Liver (tissue), 9 donors: Measurements from ENCODE around the gene AFMID. TPM values are rescaled to one million over a fixed set of nuclear protein-coding genes. Genes with fewer than 3 reads are reported as not detected.

Experiments used
- DNase-seq: peaks from one replicate; pipeline ENCODE4 v3.0.0-alpha.2; 2017; ENCODE audit warnings: low spot score
- H3K27ac ChIP-seq, 2 donors: one replicate each; pipeline ENCODE4 v1.7.0; 2013; ENCODE audit warnings: inconsistent platforms in 2 of 2, low read length in 2 of 2, control low read depth in 1 of 2, low read depth in 1 of 2, mild to moderate bottlenecking in 1 of 2
- H3K27me3 ChIP-seq, 4 donors: one replicate each; pipeline versions ENCODE4 v1.6.1 to v1.7.0; 2013; ENCODE audit warnings: low read length in 3 of 4, inconsistent platforms in 1 of 4, mild to moderate bottlenecking in 1 of 4, moderate library complexity in 1 of 4; ENCODE audit not compliant: control insufficient read depth in 4 of 4, insufficient read depth in 4 of 4
- H3K36me3 ChIP-seq, 4 donors: one replicate each; pipeline versions ENCODE4 v1.6.1 to v1.7.0; 2013; ENCODE audit warnings: low read length in 3 of 4, mild to moderate bottlenecking in 3 of 4, low read depth in 1 of 4, moderate library complexity in 1 of 4; ENCODE audit not compliant: control insufficient read depth in 4 of 4, insufficient read depth in 3 of 4
- H3K4me1 ChIP-seq, 4 donors: one replicate each; pipeline versions ENCODE4 v1.6.1 to v1.7.0; 2013; ENCODE audit warnings: low read length in 3 of 4, mild to moderate bottlenecking in 3 of 4, moderate library complexity in 1 of 4; ENCODE audit not compliant: control insufficient read depth in 4 of 4, insufficient read depth in 4 of 4
- H3K4me3 ChIP-seq, 3 donors: one replicate each; pipeline versions ENCODE4 v1.6.1 to v1.7.0; 2013; ENCODE audit warnings: low read length in 3 of 3, control low read depth in 1 of 3, low read depth in 1 of 3, mild to moderate bottlenecking in 1 of 3
- H3K9ac ChIP-seq, 2 donors: one replicate each; pipeline ENCODE4 v1.7.0; 2013; ENCODE audit warnings: low read length in 2 of 2, mild to moderate bottlenecking in 2 of 2, moderate library complexity in 2 of 2, control low read depth in 1 of 2, low read depth in 1 of 2
- H3K9me3 ChIP-seq, 4 donors: one replicate each; pipeline versions ENCODE4 v1.6.1 to v1.7.0; 2013; ENCODE audit warnings: low read length in 3 of 4; ENCODE audit not compliant: control insufficient read depth in 4 of 4
- EGR1 ChIP-seq, 2 donors: IDR thresholded peaks; 2 replicates each; pipeline ENCODE4 v1.6.1; 2016 to 2018; ENCODE audit warnings: antibody characterized with exemption in 2 of 2, low read depth in 2 of 2
- FOXA1 ChIP-seq: IDR thresholded peaks from 2 replicates; pipeline ENCODE4 v1.6.1; 2016; ENCODE audit warnings: antibody characterized with exemption
- FOXA2 ChIP-seq: IDR thresholded peaks from 2 replicates; pipeline ENCODE4 v1.6.1; 2016; ENCODE audit warnings: antibody characterized with exemption
- GABPA ChIP-seq, 2 donors: IDR thresholded peaks in 1 of 2; conservative IDR thresholded peaks in 1 of 2; 2 replicates each; pipeline ENCODE4 v1.6.1; 2016; ENCODE audit warnings: antibody characterized with exemption in 2 of 2, mild to moderate bottlenecking in 1 of 2, moderate library complexity in 1 of 2
- HNF4A ChIP-seq, 2 donors: conservative IDR thresholded peaks; 2 replicates each; pipeline ENCODE4 v1.6.1; 2016; ENCODE audit warnings: antibody characterized with exemption in 2 of 2, mild to moderate bottlenecking in 2 of 2
- HNF4G ChIP-seq: IDR thresholded peaks from 2 replicates; pipeline ENCODE4 v1.6.1; 2016; ENCODE audit warnings: antibody characterized with exemption
- JUND ChIP-seq, 2 donors: IDR thresholded peaks; 2 replicates each; pipeline ENCODE4 v1.6.1; 2016; ENCODE audit warnings: antibody characterized with exemption in 2 of 2
- NR2F2 ChIP-seq: IDR thresholded peaks from 2 replicates; pipeline ENCODE4 v1.6.1; 2016; ENCODE audit warnings: antibody characterized with exemption
- RAD21 ChIP-seq, 2 donors: IDR thresholded peaks; 2 replicates each; pipeline ENCODE4 v1.6.1; 2016; ENCODE audit warnings: antibody characterized with exemption in 2 of 2, mild to moderate bottlenecking in 2 of 2
- SP1 ChIP-seq: IDR thresholded peaks from 2 replicates; pipeline ENCODE4 v1.6.1; 2018; ENCODE audit warnings: antibody characterized with exemption, mild to moderate bottlenecking
- TAF1 ChIP-seq: conservative IDR thresholded peaks from 2 replicates; pipeline ENCODE4 v1.6.1; 2016; ENCODE audit warnings: antibody characterized with exemption, mild to moderate bottlenecking
- YY1 ChIP-seq: IDR thresholded peaks from 2 replicates; pipeline ENCODE4 v1.6.1; 2016; ENCODE audit warnings: antibody characterized with exemption, mild to moderate bottlenecking
- WGBS: extraction: QIAGEN DNeasy Blood & Tissue Kit; methylation state at CpG from one replicate; pipeline ENCODE4 v1.1.7; 2013; 5-methylcytosine and 5-hydroxymethylcytosine counted together
- polyA plus RNA-seq, 2 donors: library from polyadenylated mRNA; stranded (reverse) in 1 of 2; unstranded in 1 of 2; fragments of 200-250 nt in 1 of 2; fragments of >200 nt in 1 of 2; fragmentation: Nextera tagmentation in 1 of 2; extraction: Ambion mirVana in 1 of 2; gene quantifications; one replicate each; pipeline versions ENCODE4 v1.2.1 to v1.2.3, GENCODE V29; 2013 to 2015
- total RNA-seq, 2 donors: library from RNA; depleted of rRNA; stranded (reverse); fragments of >200 nt; gene quantifications; one replicate each; pipeline ENCODE4 v1.2.3, GENCODE V29; 2014
- TF ChIP-seq, protein P1 (sequence below): IDR thresholded peaks from 2 replicates; pipeline ENCODE4 v1.6.1; 2016; ENCODE audit warnings: antibody characterized with exemption, mild to moderate bottlenecking
- TF ChIP-seq, protein P2 (sequence below): IDR thresholded peaks from 2 replicates; pipeline ENCODE4 v1.6.1; 2016; ENCODE audit warnings: antibody characterized with exemption
- TF ChIP-seq, protein P3 (sequence below): IDR thresholded peaks from 2 replicates; pipeline ENCODE4 v1.6.1; 2016; ENCODE audit warnings: antibody characterized with exemption
- donor health status: healthy.
- donor health status: healthy.
- donor health status: healthy.
- donor health status: healthy.
- donor health status: healthy.

AFMID gene
- total and polyA plus RNA-seq, 4 donors, result 73.4 to 201 (median 138) TPM

DNA sequence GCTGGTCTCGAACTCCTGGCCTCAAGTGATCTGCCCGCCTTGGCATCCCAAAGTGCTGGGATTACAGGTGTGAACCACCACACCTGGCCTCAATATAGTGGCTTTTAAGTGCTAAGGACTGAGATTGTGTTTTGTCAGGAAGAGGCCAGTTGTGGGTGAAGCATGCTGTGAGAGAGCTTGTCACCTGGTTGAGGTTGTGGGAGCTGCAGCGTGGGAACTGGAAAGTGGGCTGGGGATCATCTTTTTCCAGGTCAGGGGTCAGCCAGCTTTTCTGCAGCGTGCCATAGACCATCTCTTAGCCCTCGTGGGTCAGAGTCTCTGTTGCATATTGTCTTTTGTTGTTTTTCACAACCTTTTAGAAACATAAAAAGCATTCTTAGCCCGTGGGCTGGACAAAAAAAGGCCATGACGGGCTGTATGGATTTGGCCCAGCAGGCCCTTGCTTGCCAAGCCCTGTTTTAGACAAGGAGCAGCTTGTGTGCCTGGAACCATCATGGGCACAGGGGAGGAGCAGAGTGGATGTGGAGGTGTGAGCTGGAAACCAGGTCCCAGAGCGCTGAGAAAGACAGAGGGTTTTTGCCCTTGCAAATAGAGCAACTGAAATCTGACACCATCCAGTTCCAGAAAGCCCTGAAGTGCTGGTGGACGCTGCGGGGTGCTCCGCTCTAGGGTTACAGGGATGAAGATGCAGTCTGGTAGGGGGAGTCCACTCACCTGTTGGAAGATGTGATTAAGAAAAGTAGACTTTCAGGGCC is 32.4 kb downstream of the AFMID start:
- DNase-seq, result no peak

DNA sequence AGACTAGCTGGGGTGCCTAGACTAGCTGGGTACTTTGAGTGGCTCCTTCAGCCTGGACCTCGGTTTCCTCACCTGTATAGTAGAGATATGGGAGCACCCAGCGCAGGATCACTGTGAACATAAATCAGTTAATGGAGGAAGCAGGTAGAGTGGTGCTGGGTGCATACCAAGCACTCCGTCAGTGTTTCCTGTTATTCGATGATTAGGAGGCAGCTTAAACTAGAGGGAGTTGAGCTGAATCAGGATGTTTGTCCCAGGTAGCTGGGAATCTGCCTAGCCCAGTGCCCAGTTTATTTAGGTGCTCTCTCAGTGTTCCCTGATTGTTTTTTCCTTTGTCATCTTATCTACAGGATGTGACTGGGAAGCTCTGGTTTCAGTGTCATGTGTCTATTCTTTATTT is 35.9 kb downstream of the AFMID start:
- no peaks in the 10 kb centered on the region for H3K36me3 ChIP-seq
- H3K4me3 ChIP-seq, result no peak overlapping the region
- 83% methylated on average over 4 of the region's 4 CpGs for WGBS
- H3K4me1 ChIP-seq, result peaks cover 0 to 3% (median 0%) of the 10 kb centered on the region in 4 donors
- H3K27me3 ChIP-seq, result no peaks in the 10 kb centered on the region
- H3K9ac ChIP-seq, result no peak overlapping the region
- no peaks in the 10 kb centered on the region for H3K9me3 ChIP-seq
- TF ChIP-seq, protein P1, sequence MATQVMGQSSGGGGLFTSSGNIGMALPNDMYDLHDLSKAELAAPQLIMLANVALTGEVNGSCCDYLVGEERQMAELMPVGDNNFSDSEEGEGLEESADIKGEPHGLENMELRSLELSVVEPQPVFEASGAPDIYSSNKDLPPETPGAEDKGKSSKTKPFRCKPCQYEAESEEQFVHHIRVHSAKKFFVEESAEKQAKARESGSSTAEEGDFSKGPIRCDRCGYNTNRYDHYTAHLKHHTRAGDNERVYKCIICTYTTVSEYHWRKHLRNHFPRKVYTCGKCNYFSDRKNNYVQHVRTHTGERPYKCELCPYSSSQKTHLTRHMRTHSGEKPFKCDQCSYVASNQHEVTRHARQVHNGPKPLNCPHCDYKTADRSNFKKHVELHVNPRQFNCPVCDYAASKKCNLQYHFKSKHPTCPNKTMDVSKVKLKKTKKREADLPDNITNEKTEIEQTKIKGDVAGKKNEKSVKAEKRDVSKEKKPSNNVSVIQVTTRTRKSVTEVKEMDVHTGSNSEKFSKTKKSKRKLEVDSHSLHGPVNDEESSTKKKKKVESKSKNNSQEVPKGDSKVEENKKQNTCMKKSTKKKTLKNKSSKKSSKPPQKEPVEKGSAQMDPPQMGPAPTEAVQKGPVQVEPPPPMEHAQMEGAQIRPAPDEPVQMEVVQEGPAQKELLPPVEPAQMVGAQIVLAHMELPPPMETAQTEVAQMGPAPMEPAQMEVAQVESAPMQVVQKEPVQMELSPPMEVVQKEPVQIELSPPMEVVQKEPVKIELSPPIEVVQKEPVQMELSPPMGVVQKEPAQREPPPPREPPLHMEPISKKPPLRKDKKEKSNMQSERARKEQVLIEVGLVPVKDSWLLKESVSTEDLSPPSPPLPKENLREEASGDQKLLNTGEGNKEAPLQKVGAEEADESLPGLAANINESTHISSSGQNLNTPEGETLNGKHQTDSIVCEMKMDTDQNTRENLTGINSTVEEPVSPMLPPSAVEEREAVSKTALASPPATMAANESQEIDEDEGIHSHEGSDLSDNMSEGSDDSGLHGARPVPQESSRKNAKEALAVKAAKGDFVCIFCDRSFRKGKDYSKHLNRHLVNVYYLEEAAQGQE, result no peak
- no peak for TF ChIP-seq YY1
- TF ChIP-seq FOXA2, result no peak
- TF ChIP-seq SP1, result no peak
- TF ChIP-seq FOXA1, result no peak
- TF ChIP-seq JUND (IDR thresholded peaks at IDR 0.05), result no peak
- TF ChIP-seq EGR1 (IDR thresholded peaks at IDR 0.05; ENCODE audit: low read depth in 2 of 2), result no peak
- TF ChIP-seq RAD21 (IDR thresholded peaks at IDR 0.05), result no peak
- H3K27ac ChIP-seq, result peak overlapping the region; percentile 13 to 19
- DNase-seq, result no peak

More for the DNA sequence above, 32.4 kb downstream of the AFMID start:
- WGBS, result 95% methylated on average over 11 of the region's 11 CpGs
- Histone ChIP-seq H3K36me3 (no peaks in the 10 kb centered on the region), H3K9me3 (no peaks in the 10 kb centered on the region), H3K4me3 (no peak overlapping the region), H3K27me3 (no peaks in the 10 kb centered on the region), H3K4me1 (peaks cover 0 to 2% (median under 1%) of the 10 kb centered on the region in 4 donors), H3K27ac (no peak overlapping the region), H3K9ac (no peak overlapping the region)
- TF ChIP-seq FOXA1 (no peak), FOXA2 (no peak), SP1 (no peak), NR2F2 (no peak), YY1 (no peak), TAF1 (no peak), HNF4A (conservative IDR thresholded peaks at IDR 0.05) (no peak)
- TF ChIP-seq, protein P2, sequence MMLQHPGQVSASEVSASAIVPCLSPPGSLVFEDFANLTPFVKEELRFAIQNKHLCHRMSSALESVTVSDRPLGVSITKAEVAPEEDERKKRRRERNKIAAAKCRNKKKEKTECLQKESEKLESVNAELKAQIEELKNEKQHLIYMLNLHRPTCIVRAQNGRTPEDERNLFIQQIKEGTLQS, result no peak

DNA sequence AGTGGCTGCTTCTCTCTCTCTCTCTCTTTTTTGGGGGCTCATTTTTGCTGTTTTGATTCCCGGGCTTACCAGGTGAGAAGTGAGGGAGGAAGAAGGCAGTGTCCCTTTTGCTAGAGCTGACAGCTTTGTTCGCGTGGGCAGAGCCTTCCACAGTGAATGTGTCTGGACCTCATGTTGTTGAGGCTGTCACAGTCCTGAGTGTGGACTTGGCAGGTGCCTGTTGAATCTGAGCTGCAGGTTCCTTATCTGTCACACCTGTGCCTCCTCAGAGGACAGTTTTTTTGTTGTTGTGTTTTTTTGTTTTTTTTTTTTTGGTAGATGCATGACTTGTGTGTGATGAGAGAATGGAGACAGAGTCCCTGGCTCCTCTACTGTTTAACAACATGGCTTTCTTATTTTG is 36.6 kb downstream of the AFMID start:
- Histone ChIP-seq H3K9ac (no peak overlapping the region), H3K27ac (peak overlapping the region in 1 of 2 donors; percentile 13), H3K4me1 (peaks cover 0 to 3% (median 0%) of the 10 kb centered on the region in 4 donors), H3K36me3 (no peaks in the 10 kb centered on the region), H3K27me3 (no peaks in the 10 kb centered on the region), H3K4me3 (no peak overlapping the region), H3K9me3 (no peaks in the 10 kb centered on the region)
- DNase-seq, result no peak
- 84% methylated on average over 3 of the region's 3 CpGs for WGBS
- no peak for TF ChIP-seq HNF4G
- TF ChIP-seq EGR1 (IDR thresholded peaks at IDR 0.05; ENCODE audit: low read depth in 2 of 2), result no peak
- TF ChIP-seq, protein P1, result no peak
- no peak for TF ChIP-seq FOXA1
- TF ChIP-seq, protein P3, sequence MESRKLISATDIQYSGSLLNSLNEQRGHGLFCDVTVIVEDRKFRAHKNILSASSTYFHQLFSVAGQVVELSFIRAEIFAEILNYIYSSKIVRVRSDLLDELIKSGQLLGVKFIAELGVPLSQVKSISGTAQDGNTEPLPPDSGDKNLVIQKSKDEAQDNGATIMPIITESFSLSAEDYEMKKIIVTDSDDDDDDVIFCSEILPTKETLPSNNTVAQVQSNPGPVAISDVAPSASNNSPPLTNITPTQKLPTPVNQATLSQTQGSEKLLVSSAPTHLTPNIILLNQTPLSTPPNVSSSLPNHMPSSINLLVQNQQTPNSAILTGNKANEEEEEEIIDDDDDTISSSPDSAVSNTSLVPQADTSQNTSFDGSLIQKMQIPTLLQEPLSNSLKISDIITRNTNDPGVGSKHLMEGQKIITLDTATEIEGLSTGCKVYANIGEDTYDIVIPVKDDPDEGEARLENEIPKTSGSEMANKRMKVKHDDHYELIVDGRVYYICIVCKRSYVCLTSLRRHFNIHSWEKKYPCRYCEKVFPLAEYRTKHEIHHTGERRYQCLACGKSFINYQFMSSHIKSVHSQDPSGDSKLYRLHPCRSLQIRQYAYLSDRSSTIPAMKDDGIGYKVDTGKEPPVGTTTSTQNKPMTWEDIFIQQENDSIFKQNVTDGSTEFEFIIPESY, result no peak
- no peak for TF ChIP-seq SP1
- no peak for TF ChIP-seq HNF4A (conservative IDR thresholded peaks at IDR 0.05)
- no peak for TF ChIP-seq GABPA (IDR thresholded peaks at IDR 0.05 in 1 of 2, conservative IDR thresholded peaks at IDR 0.05 in 1 of 2)
